Raji (cell line): Measurements from ENCODE around the gene EIF1.

ENCODE experiments used
- POLR2A ChIP-seq: IDR thresholded peaks from 2 replicates; pipeline ENCODE4 v1.6.1; 2011; ENCODE audit warnings: low read depth, low read length, control low read depth; ENCODE audit not compliant: insufficient read depth

EIF1 gene

GRCh38 chr17:41688641-41689496 lies at the start of gene EIF1:
EIF1 (plus strand) TSS chr17:41688885; CDS start chr17:41689039, 154 bp downstream.
- TF ChIP-seq POLR2A = peak; percentile 93

- TF ChIP-seq POLR2A = no peak
Measured at GRCh38 chr17:41638941-41639340, 49.7 kb upstream of the EIF1 start.

DNA sequence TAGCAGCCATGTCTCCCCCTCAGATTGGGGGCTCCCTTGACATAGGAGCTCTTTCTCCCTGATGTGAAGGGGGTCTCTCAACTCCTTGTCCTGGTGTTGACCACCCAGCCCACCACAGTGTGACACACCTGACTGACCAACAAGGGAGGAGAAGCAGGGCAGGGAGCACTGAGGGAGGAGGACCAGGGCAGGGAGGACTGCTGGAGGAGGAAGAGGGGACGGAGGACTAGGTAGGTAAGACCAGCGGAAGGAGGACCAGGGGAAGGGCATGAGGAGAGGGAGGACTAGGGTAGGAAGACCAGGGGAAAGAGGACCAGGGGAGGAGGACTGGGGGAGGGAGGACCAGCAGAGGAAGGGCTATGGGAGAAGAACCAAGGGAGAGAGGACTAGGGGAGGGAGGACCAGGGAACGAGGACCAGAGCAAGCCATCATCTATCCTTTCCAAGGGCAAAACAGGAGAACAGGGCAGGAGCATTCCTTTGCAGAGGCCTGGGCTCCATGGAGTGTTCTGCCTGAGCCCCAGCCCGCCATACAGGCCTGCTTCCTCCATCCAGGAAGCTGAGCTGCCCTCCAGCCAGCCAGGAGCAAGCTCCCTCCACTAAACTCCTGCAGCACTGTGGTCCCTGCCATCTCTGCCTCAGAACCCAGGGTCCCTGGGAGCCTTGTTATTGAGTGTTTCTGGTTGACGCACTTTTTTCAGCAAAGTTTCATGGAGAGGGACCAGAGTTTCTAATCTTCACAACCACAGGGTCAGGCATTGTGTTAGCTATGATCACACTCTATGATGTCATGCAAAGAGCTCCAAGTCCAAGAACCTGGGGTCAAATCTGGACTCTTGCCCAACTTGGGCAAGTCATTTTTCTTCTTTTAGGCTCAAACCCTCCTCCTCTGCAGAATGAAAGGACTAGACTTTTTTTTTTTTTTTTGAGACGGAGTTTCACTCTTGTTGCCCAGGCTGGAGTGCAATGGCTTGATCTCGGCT lies 48.9 kb upstream of the EIF1 start:
- no peak for TF ChIP-seq POLR2A

DNA sequence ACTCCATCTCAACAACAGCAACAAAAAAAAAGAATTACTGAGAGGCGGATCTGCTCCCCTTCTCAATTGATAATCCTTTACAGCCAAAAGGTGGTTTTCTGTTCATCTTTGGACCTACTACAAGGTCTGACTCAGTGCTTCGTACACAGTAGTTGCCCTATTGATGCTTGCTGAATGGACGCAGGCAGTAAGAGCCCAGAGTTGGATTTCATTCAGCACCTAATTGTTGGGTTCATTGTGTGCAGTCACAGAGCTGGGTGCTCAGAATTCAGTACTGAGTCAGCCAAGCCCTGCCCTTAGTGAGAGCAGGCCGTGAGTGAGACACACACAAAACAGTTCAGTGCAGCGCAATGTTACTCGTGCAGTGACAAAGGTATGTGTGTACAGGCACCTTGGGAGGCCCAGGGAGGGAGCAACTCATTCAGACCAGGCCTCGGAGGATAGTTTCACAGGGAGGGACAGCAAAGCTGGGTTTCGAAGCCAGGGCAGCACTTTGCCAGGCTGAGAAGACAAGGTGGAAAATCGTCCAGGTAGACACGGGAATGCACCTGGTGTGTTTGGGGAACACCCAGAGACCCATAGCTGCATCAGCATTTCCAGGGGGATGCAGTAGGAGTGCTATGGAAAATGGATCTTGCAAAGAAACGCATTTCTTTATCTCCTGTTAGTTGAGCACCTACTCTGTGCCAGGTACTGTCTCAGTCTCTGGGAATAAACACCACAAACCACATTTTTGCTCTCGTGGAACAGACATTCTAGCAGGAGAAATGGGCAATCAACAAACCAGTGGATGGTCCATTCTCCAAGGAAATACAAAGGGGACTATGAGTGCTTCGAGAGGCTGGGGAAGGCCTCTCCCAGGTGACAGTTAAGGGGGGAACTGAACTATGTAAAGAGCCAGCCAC lies 46.2 kb upstream of the EIF1 start:
- TF ChIP-seq POLR2A = no peak

- no peak for TF ChIP-seq POLR2A
Measured at GRCh38 chr17:41647038-41647813, 41.5 kb upstream of the EIF1 start.

GRCh38 chr17:41647940-41648410 lies 40.7 kb upstream of the EIF1 start:
- TF ChIP-seq POLR2A = no peak

DNA sequence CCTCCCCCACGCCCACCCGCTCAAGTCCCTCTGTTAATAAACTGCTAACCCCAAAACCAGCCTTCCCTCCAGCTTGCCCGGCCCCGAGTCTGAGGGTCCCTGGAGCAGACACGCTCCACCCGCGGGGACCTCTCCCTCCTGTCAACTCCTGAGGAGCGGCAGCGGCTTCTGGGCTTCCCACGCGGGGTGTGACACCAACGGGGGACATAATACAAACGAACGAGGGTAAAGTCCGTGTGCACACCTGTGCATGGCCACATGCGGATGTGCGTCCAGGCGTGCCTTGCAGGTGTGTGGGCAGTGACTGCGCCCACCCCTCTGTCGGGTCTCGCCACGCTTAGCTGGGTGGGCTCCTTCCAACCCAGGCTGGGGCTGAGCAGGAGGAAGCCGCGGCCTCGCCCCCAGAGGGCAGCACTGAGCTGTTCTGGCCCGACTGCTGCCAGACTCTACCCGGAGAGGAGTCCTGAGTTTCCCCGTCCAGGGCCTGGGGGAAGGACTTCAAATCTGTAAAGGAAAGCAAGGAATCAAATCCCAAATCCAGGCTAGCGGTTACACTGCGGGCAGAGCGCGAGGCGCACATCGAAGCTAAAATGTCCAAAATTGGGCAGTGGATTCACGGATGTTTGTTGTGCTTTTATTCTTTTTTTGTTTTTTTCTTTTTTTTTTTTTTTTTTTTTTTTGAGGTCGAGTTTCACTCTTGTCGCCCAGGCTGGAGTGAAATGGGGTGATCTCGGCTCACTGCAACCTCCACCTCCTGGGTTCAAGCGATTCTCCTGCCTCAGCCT lies 40.1 kb upstream of the EIF1 start:
- 0 out of 2 replicates have a peak, but pooled peaks have one; percentile 22 for TF ChIP-seq POLR2A

DNA sequence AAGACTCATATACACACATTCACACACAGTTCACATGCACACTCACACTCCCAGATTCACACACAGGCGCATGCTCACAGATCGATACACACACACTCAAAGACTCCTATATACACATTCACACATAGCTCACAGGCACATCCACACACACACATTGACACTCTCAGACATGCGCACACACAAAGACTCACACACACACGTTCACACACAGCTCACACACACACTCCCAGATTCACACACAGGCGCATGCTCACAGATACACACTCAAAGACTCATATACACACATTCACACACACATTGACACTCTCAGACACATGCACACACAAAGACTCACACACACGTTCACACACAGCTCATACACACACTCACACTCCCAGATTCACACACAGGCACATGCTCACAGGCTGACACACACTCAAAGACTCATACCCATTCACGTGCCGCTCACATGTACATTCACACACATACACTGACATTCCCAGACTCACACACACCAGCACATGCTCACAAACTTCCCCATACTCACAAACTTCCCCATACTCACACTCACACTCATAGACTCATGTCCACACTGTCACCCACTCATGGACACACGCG lies 38.7 kb upstream of the EIF1 start:
- TF ChIP-seq POLR2A = no peak

DNA sequence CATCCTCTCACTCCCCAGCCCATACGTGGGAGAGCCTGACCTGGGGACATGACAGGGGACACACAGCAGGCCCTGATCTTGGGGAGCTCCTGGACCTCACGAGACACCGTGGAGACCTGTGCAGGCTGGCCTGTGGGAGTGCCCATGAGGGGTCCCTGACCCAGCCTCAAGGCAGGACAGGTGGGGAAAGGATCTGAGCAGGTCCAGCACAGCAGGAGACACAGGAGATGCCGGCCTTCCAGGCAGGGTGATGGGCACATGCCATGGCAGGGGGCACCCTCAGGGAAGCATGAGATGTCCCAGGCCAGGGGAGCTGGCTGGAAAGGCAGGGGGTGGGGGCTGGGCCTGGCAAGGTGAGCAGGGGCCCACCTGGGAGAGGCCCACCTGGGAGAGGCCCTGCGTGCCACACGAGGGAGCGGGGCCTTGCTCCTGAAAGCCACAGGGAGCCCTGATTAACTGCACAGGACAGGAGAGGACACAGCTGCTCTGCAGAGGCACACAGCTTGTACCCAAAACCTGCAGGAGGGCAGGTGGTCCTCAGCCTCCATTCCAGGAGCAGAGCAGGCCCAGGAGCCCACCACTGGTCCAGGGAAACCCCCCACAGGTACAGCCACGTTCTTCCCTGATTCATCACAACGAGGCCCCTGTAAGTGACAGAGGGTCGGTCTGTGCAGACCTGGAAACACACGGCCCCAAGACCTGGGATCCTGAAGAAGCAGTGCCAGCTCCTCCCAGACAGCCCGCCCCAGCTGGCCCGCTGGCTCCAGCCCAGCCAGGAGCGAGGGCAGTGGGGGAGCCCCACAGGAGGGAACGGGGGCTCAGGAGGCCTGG lies 37.7 kb upstream of the EIF1 start:
- TF ChIP-seq POLR2A = no peak

- no peak for TF ChIP-seq POLR2A
Measured at GRCh38 chr17:41651625-41652460, 36.8 kb upstream of the EIF1 start.

DNA sequence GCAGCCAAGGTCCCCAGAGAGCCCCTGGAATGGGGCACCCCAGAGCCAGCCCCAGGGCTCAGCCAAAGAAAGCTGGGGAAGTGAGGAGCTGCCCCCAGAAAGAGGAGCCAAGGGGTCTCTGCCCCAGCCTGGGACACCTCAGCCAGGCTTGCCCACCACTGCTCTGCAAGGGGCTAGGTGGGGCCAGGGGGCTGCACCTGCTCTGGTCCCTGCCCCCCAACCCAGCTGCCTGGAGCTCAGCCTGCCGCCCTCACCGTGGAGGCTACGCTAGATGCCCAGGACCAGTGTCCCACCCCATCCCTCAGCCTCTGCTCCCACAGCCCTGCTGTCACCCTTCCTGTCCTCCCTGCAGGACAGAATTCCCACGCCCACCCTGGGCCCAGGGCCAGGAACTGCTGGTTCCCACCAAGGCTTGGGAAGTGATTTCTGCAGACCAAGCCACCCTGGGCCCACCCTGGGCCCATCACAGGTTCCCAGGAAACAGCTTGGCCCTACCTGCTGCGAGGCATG lies 36.2 kb upstream of the EIF1 start:
- no peak for TF ChIP-seq POLR2A
